ENCODE data around the gene RGS7.

DNA sequence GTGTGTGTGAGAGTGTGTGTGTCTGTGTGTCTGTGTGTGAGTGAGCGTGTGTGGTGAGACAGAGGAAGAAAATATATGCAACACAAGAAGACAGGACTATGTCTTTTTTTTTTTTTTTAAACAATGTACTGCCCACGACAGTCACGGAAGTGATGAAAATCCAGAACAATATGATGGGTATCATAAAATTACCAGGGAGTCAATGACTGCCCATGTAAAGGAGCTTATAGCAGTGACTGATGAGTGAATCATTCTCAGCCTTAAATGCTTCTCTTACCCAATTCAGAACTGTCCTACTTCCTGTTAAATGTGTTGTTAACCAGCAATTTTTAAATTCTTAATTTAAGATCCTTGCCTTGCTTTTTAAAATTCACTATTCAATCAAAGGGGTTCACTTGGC, 46.6 kb downstream of the RGS7 start:
- TF ChIP-seq, protein P1, sequence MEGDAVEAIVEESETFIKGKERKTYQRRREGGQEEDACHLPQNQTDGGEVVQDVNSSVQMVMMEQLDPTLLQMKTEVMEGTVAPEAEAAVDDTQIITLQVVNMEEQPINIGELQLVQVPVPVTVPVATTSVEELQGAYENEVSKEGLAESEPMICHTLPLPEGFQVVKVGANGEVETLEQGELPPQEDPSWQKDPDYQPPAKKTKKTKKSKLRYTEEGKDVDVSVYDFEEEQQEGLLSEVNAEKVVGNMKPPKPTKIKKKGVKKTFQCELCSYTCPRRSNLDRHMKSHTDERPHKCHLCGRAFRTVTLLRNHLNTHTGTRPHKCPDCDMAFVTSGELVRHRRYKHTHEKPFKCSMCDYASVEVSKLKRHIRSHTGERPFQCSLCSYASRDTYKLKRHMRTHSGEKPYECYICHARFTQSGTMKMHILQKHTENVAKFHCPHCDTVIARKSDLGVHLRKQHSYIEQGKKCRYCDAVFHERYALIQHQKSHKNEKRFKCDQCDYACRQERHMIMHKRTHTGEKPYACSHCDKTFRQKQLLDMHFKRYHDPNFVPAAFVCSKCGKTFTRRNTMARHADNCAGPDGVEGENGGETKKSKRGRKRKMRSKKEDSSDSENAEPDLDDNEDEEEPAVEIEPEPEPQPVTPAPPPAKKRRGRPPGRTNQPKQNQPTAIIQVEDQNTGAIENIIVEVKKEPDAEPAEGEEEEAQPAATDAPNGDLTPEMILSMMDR (IDR thresholded peaks at IDR 0.05 in 4 of 5, conservative IDR thresholded peaks at IDR 0.05 in 1 of 5), result no peak
- TF ChIP-seq POLR2A (IDR thresholded peaks at IDR 0.05), result no peak
